Embryonic facial prominence (tissue), 1 donor: ENCODE results near the gene ZDHHC21.

Source experiments
- DNase-seq: peaks from one replicate; pipeline ENCODE4 v3.0.0-alpha.2; 2016; ENCODE audit errors: extremely low spot score

Gene ZDHHC21

GRCh38 chr9:14616188-14616982, 76.8 kb downstream of the ZDHHC21 start:
- peak; percentile 22 for DNase-seq

GRCh38 chr9:14608540-14608939, 84.7 kb downstream of the ZDHHC21 start:
- no peak for DNase-seq

GRCh38 chr9:14597171-14597799, 95.9 kb downstream of the ZDHHC21 start:
- DNase-seq: no peak

GRCh38 chr9:14593406-14593805, 99.8 kb downstream of the ZDHHC21 start:
- DNase-seq: no peak

DNA sequence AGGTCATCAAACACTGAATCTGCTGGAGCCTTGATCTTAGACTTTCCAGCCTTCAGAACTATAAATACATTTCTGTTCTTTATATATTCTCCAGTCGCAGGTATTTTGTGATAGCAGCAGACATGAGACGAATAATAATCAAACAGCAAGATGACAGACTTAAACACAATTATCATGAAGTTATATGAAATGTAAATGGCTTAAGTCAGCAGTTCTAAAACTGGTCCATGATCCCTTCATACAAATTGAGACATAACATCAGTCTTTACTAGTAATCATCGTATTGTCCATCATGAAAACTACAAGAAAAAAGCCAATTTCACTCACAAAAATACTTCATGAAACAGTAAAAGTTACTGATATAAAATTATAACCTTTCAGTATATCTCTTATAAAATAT, 101.8 kb downstream of the ZDHHC21 start:
- no peak for DNase-seq

- no peak for DNase-seq
These were observed 107.3 kb downstream of the ZDHHC21 start for GRCh38 chr9:14585730-14586473.

GRCh38 chr9:14584571-14584970, 108.7 kb downstream of the ZDHHC21 start:
- DNase-seq: no peak

DNA sequence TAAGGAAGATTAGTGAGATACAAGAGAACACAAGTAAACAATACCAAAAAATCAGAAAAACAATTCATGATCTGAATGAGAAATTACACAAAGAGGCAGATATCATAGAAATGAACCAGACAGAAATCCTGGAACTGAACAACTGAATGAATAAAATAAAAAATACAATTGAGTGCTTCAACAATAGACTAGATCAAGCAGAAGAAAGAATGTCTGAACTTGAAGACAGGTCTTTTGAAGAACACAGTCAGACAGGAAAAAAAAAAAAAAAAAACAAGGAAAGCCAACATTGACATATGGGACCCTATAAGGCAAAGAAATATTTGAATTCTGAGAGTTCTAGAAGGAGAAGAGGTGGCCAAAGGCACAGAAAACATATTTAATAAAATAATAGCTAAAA, 115.2 kb downstream of the ZDHHC21 start:
- no peak for DNase-seq

DNA sequence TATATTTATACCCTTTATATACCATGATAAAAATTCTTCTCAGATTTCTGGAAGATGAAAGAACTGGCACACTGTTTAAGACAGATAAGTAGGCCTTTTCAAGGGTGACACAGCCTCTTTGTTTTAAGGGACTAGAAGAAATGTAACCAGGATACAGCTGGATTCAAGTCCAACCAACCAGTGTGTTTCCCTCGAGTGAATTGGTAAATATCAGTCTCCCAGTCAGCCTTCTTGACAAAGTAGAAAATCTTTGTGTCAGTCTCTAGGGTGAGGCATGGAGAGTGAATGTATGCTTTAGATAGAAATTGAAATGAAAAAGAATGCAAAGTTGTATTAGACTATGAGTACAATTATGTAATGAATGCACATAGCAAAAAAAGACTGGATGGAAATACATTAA, 119.1 kb downstream of the ZDHHC21 start:
- DNase-seq: no peak

DNA sequence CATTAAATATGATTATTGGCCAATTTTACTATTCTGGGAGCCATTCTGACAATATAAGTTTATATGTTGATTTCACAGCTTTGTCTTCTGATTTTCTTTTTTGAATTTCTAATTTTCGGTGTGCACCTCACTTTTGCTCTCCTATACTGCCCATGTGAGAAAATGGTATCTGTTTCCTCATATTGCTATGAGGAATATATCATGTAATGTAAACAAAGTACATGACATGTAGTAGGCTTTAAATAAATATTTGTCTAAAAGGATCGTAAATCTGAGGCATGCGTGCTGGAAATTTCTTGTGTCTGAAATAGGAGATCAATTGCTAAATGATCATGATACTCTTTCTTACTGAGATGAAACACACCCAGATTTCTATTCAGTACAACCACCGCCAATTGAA, 119.9 kb downstream of the ZDHHC21 start:
- no peak for DNase-seq

DNA sequence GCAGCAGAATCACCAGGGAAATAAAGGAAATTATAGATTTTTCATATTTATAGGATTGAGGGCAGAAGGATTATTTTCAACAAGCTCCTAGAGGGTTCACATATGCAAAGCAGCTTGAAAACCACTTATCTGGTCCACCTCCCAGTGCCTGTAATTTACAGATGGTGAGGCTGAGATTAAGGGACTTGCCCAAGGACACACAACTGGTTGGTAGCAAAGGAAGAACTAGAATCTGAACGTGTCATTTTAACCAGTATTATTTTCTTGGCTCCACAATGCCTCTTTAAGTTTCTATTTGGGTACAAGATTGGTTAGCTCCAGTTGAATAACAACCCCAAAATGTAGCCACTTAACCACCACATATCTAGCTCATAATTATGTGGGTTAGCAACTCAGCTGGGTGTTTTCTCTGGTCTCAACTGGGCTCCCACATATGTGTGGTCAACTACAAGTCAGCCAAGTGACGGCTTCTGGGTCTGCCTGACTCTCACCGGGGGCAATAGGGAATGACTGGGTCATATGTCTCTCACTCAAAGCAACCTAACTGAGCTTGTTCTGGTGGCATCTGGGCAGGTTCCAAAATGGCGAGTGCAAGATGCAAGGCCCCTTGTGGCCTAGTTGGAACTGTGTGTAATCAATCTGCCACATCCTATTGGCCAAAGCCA, 127.7 kb downstream of the ZDHHC21 start:
- DNase-seq: peak; percentile 20

- DNase-seq: no peak
These were observed 129.2 kb downstream of the ZDHHC21 start for GRCh38 chr9:14563902-14564624.

GRCh38 chr9:14561929-14562405, 131.3 kb downstream of the ZDHHC21 start:
- DNase-seq: no peak
